Astrocyte of the hippocampus (primary cell): ENCODE results near the gene DLG4.

Experiments
- DNase-seq: peaks from one replicate; pipeline ENCODE4 v3.0.0; 2011; ENCODE audit warnings: low read depth, low spot score

Gene DLG4

GRCh38 chr17:7214300-7215135 lies 5.1 kb downstream of the DLG4 start:
- peak; percentile 99 for DNase-seq

GRCh38 chr17:7213895-7214299 lies 5.7 kb downstream of the DLG4 start:
- DNase-seq: peak; percentile 82

GRCh38 chr17:7211491-7212273 lies 8.0 kb downstream of the DLG4 start:
- DNase-seq: no peak

- no peak for DNase-seq
Measured at GRCh38 chr17:7208754-7209460, 10.7 kb downstream of the DLG4 start.

GRCh38 chr17:7208027-7208571 lies 11.5 kb downstream of the DLG4 start:
- DNase-seq: no peak

GRCh38 chr17:7207120-7208001 lies 12.3 kb downstream of the DLG4 start:
- no peak for DNase-seq

- no peak for DNase-seq
Measured at GRCh38 chr17:7205561-7205960, 14.1 kb downstream of the DLG4 start.

- DNase-seq: peak; percentile 93
Measured at GRCh38 chr17:7204828-7205461, 14.7 kb downstream of the DLG4 start.

- no peak for DNase-seq
Measured at GRCh38 chr17:7204336-7204735, 15.3 kb downstream of the DLG4 start.

- no peak for DNase-seq
Measured at GRCh38 chr17:7203391-7203790, 16.2 kb downstream of the DLG4 start.

- no peak for DNase-seq
Measured at GRCh38 chr17:7196651-7197401, 22.8 kb downstream of the DLG4 start.

- DNase-seq: no peak
Measured at GRCh38 chr17:7195971-7196370, 23.7 kb downstream of the DLG4 start.

GRCh38 chr17:7192271-7192937 lies 27.2 kb downstream of the DLG4 start:
- DNase-seq: no peak

- peak; percentile 52 for DNase-seq
Measured at GRCh38 chr17:7191571-7192270, 27.9 kb downstream of the DLG4 start.

GRCh38 chr17:7191069-7191468 lies 28.6 kb downstream of the DLG4 start:
- DNase-seq: no peak

GRCh38 chr17:7190276-7190917 lies 29.2 kb downstream of the DLG4 start:
- DNase-seq: no peak

- no peak for DNase-seq
Measured at GRCh38 chr17:7186241-7186640, 33.4 kb downstream of the DLG4 start.

- no peak for DNase-seq
Measured at GRCh38 chr17:7184647-7185046, 35.0 kb downstream of the DLG4 start.
